Sigmoid colon (tissue), 7 donors: Measurements from ENCODE around the gene VPS37B. TPM values are rescaled to one million over a fixed set of nuclear protein-coding genes. Genes with fewer than 3 reads are reported as not detected.
A peak's percentile ranks its signal among the peaks of the same experiment; 100 is the strongest.

Source experiments
- DNase-seq: peaks from one replicate; pipeline ENCODE4 v3.0.0-alpha.2; 2019
- H3K27ac ChIP-seq, 4 donors: fragments of 200-600 bp; sonication (generic); one replicate each; pipeline ENCODE4 v1.5.1; 2016 to 2019; ENCODE audit warnings: mild to moderate bottlenecking in 1 of 4
- H3K27me3 ChIP-seq, 3 donors: fragments of 200-600 bp; sonication (generic); one replicate each; pipeline ENCODE4 v1.5.1; 2019; ENCODE audit warnings: mild to moderate bottlenecking in 1 of 3
- H3K36me3 ChIP-seq, 4 donors: fragments of 200-600 bp; sonication (generic); one replicate each; pipeline ENCODE4 v1.5.1; 2016 to 2019
- H3K4me1 ChIP-seq, 4 donors: fragments of 200-600 bp; sonication (generic); one replicate each; pipeline ENCODE4 v1.5.1; 2017 to 2019
- H3K4me3 ChIP-seq, 4 donors: fragments of 200-600 bp; sonication (generic); one replicate each; pipeline ENCODE4 v1.5.1; 2017 to 2019; ENCODE audit warnings: mild to moderate bottlenecking in 2 of 4, moderate library complexity in 1 of 4
- H3K9me3 ChIP-seq, 4 donors: fragments of 200-600 bp in 3 of 4; sonication (generic) in 3 of 4; one replicate each; pipeline versions ENCODE4 v1.5.1 to v1.6.1; 2013 to 2019
- EP300 ChIP-seq, 4 donors: sonication (generic); formaldehyde crosslinking; IDR thresholded peaks; one replicate each; pipeline ENCODE4 v1.6.1; 2017; ENCODE audit warnings: antibody characterized with exemption in 4 of 4
- POLR2A ChIP-seq, 2 donors: fragments of 450-650 bp; IDR thresholded peaks; one replicate each; pipeline ENCODE4 v1.6.1; 2016; ENCODE audit warnings: antibody characterized with exemption in 2 of 2, mild to moderate bottlenecking in 2 of 2, moderate library complexity in 2 of 2
- POLR2AphosphoS5 ChIP-seq, 4 donors: sonication (generic); formaldehyde crosslinking; IDR thresholded peaks; one replicate each; pipeline ENCODE4 v1.6.1; 2017; ENCODE audit warnings: antibody characterized with exemption in 4 of 4
- WGBS, 2 donors: extraction: QIAGEN DNeasy Blood & Tissue Kit; methylation state at CpG; one replicate each; pipeline ENCODE4 v1.1.7; 2013; 5-methylcytosine and 5-hydroxymethylcytosine counted together
- intact Hi-C: fragments of 100-400 bp; cut with DNase I; formaldehyde crosslinking; loops from one replicate; pipeline ENCODE4 v1.15.1; 2023
- polyA plus RNA-seq, 3 donors: library from polyadenylated mRNA; stranded (reverse); fragments of 200-250 nt; gene quantifications; one replicate each; pipeline ENCODE4 v1.2.3, GENCODE V29; 2013
- total RNA-seq, 4 donors: library from RNA; depleted of rRNA; stranded (reverse); fragments of >200 nt; gene quantifications; one replicate each; pipeline ENCODE4 v1.1.0, GENCODE V29; 2016
- TF ChIP-seq, protein P1 (sequence below), 4 experiments: fragments of 450-650 bp in 3 of 4; fragments of 200-600 bp in 1 of 4; IDR thresholded peaks; one replicate each; pipeline ENCODE4 v1.5.1; 2016 to 2019; ENCODE audit warnings: antibody characterized with exemption in 4 of 4, mild to moderate bottlenecking in 3 of 4, moderate library complexity in 2 of 4
- donor health status: healthy with polysubstance abuse.
- donor health status: Bipolar disorder and iron deficiency.
- donor health status: healthy.

The VPS37B gene
- total and polyA plus RNA-seq, 7 donors = 8.6 to 64.7 (median 17.2) TPM

- intact Hi-C loops = no loop called here
- no peak overlapping the region for H3K27ac ChIP-seq
- no peak for DNase-seq
- no peak overlapping the region for H3K4me3 ChIP-seq
- H3K27me3 ChIP-seq = no peaks in the 10 kb centered on the region
- no peaks in the 10 kb centered on the region for H3K9me3 ChIP-seq
- H3K36me3 ChIP-seq = no peaks in the 10 kb centered on the region
- no peak for TF ChIP-seq EP300 (IDR thresholded peaks at IDR 0.05)
- TF ChIP-seq, protein P1, sequence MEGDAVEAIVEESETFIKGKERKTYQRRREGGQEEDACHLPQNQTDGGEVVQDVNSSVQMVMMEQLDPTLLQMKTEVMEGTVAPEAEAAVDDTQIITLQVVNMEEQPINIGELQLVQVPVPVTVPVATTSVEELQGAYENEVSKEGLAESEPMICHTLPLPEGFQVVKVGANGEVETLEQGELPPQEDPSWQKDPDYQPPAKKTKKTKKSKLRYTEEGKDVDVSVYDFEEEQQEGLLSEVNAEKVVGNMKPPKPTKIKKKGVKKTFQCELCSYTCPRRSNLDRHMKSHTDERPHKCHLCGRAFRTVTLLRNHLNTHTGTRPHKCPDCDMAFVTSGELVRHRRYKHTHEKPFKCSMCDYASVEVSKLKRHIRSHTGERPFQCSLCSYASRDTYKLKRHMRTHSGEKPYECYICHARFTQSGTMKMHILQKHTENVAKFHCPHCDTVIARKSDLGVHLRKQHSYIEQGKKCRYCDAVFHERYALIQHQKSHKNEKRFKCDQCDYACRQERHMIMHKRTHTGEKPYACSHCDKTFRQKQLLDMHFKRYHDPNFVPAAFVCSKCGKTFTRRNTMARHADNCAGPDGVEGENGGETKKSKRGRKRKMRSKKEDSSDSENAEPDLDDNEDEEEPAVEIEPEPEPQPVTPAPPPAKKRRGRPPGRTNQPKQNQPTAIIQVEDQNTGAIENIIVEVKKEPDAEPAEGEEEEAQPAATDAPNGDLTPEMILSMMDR (IDR thresholded peaks at IDR 0.05) = no peak
- no peak for TF ChIP-seq POLR2A (IDR thresholded peaks at IDR 0.05)
- TF ChIP-seq POLR2AphosphoS5 (IDR thresholded peaks at IDR 0.05) = no peak
- no peaks in the 10 kb centered on the region for H3K4me1 ChIP-seq
- 66 to 81% methylated on average over 14 of the region's 14 CpGs for WGBS, 2 donors
Measured at GRCh38 chr12:122845865-122846621, 49.9 kb downstream of the VPS37B start.

DNA sequence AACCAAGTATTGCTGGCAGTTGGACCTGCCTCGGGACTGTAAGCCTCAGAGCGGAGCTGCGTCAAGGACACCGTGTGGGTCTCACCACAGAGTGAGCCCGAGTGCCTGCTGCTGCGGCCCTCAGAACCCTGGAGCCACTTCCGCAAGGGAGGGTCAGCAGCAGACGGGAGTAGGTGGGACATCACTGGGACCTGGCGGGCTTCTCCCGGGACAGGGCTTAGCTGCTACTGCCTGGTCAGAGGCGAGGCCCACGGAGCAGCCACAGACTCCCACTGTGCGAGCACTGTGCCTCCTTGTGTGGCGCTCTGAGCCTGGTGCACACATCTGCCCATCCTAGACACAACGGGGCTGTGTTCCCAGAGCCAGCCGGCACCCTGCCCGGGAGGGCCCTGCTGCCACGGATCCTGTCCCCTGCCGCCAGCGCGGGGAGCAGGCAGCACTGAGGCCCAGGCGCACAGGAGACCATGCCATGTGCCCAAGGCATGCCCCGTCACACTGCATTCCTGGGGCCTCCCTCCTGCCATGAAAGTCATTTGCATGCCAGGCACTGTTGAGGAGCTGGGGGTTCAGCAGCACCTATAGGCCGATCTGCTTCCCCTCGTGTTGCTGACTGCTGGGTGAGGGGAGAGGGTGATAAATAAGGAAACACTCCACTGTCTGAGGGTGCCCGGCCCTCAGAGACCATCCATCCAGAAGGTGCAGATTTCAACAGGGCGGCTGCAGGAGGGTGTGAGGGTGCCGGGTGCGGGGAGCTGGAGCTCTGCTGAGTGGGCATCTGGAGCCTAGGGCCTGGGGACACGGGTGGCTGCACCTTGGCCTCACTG is 50.7 kb downstream of the VPS37B start:
- peak; percentile 74 for DNase-seq
- no peaks in the 10 kb centered on the region for H3K36me3 ChIP-seq
- H3K27ac ChIP-seq = peak overlapping the region in 3 of 4 donors; percentile 4 to 45 (median 17)
- H3K27me3 ChIP-seq = no peaks in the 10 kb centered on the region
- TF ChIP-seq POLR2A (IDR thresholded peaks at IDR 0.05) (no peak), POLR2AphosphoS5 (IDR thresholded peaks at IDR 0.05) (no peak), EP300 (IDR thresholded peaks at IDR 0.05) (no peak)
- TF ChIP-seq, protein P1 (IDR thresholded peaks at IDR 0.05) = no peak
- no peaks in the 10 kb centered on the region for H3K4me1 ChIP-seq
- 89 to 92% methylated on average over 30 of the region's 30 CpGs for WGBS, 2 donors
- intact Hi-C loops = no loop called here
- H3K4me3 ChIP-seq = no peak overlapping the region
- no peaks in the 10 kb centered on the region for H3K9me3 ChIP-seq

DNA sequence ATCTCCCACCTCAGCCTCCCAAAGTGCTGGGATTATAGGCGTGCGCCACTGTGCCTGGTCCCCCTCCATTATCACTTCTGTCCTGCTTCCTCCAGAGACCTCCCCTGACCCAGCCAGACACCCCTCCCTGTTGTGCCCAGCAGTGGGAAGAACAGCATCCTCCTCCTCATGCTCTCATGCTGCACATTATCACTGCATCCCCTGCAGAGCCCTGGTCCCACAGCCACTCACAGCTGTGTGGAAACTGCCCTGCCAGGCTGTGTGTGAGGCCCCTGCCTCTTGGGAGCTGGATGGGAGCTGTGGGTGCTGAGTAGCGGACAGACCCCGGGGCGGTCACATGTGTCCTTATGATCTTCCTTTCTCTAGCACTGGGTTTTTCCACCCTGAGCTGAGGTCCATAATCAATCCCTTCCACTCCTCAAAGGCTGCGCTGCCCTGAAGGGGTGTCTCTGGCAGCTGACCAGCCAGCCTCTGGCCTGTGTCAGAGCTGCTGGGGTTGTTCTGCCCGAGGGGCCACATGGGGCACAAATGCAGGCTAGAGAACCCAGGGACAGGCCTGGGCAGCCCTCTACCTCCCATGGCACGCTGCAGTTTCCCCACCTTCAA is 51.5 kb downstream of the VPS37B start:
- no peak for TF ChIP-seq EP300 (IDR thresholded peaks at IDR 0.05)
- Histone ChIP-seq H3K27me3 (no peaks in the 10 kb centered on the region), H3K9me3 (no peaks in the 10 kb centered on the region), H3K27ac (peak overlapping the region in 3 of 4 donors; percentile 4 to 45 (median 17)), H3K4me1 (no peaks in the 10 kb centered on the region), H3K36me3 (no peaks in the 10 kb centered on the region), H3K4me3 (no peak overlapping the region)
- no peak for DNase-seq
- intact Hi-C loops = no loop called here
- WGBS, 2 donors = 93 to 96% methylated on average over 8 of the region's 8 CpGs

DNA sequence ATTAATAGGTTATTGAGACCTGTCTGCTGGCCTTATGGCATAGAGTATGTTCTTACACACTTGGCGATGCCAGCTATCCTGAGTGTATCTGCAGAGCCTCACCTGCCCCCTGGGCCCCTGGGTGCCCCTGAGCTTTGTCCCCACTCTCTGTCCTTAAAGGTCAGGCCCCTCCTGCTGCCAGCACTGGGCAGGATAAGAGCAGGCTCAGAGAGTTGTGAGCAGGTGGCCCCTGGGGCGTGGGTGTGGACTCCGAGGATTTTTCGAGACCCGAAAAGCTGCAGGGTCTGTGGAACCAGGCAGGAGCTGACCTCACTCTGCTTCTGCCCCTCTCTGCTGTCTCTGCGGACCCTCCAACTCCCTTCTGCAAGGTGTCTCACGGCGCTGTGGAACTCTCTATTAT is 52.5 kb downstream of the VPS37B start:
- intact Hi-C loops = no loop called here
- H3K9me3 ChIP-seq = no peaks in the 10 kb centered on the region
- peak overlapping the region in 1 of 4 donors; percentile 79 for H3K27ac ChIP-seq
- H3K27me3 ChIP-seq = no peaks in the 10 kb centered on the region
- no peaks in the 10 kb centered on the region for H3K36me3 ChIP-seq
- DNase-seq = no peak
- H3K4me3 ChIP-seq = no peak overlapping the region
- TF ChIP-seq POLR2AphosphoS5 (IDR thresholded peaks at IDR 0.05) = no peak
- no peak for TF ChIP-seq POLR2A (IDR thresholded peaks at IDR 0.05)
- TF ChIP-seq EP300 (IDR thresholded peaks at IDR 0.05) = no peak
- TF ChIP-seq, protein P1 (IDR thresholded peaks at IDR 0.05) = no peak
- 91 to 95% methylated on average over 8 of the region's 8 CpGs for WGBS, 2 donors
- no peaks in the 10 kb centered on the region for H3K4me1 ChIP-seq
